Lung (tissue), 12 donors: ENCODE data around the gene VTCN1. TPM values are rescaled to one million over a fixed set of nuclear protein-coding genes. Genes with fewer than 3 reads are reported as not detected.

Experiments used
- ATAC-seq: fragments of 200-7000 bp; cut with Tn5 transposase; one replicate; pipeline ENCODE4 v1.9.1; 2020; ENCODE audit warnings: moderate number of reproducible peaks; ENCODE audit not compliant: insufficient read depth, low FRiP score
- DNase-seq, 3 donors: peaks; one replicate each; pipeline ENCODE4 v3.0.0-alpha.2; 2013 to 2017
- H3K27ac ChIP-seq, 2 donors: one replicate each; pipeline ENCODE4 v1.5.1; 2013; ENCODE audit warnings: mild to moderate bottlenecking in 2 of 2, moderate library complexity in 2 of 2, control low read depth in 1 of 2, inconsistent platforms in 1 of 2, low read depth in 1 of 2, low read length in 1 of 2
- H3K27me3 ChIP-seq, 3 donors: one replicate each; pipeline ENCODE4 v1.5.1; 2013; ENCODE audit warnings: low read length in 2 of 3; ENCODE audit not compliant: control insufficient read depth in 3 of 3, insufficient read depth in 3 of 3
- H3K36me3 ChIP-seq, 4 donors: one replicate each; pipeline ENCODE4 v1.5.1; 2013; ENCODE audit warnings: low read length in 4 of 4, mild to moderate bottlenecking in 1 of 4, moderate library complexity in 1 of 4; ENCODE audit not compliant: control insufficient read depth in 4 of 4, insufficient read depth in 4 of 4
- H3K4me1 ChIP-seq, 5 donors: one replicate each; pipeline ENCODE4 v1.5.1; 2013; ENCODE audit warnings: low read length in 5 of 5, mild to moderate bottlenecking in 2 of 5, moderate library complexity in 1 of 5; ENCODE audit not compliant: control insufficient read depth in 5 of 5, insufficient read depth in 5 of 5
- H3K4me3 ChIP-seq: one replicate; pipeline ENCODE4 v1.5.1; 2013; ENCODE audit warnings: mild to moderate bottlenecking, control low read depth, moderate library complexity
- H3K9ac ChIP-seq, 2 donors: one replicate each; pipeline ENCODE4 v1.5.1; 2013; ENCODE audit warnings: low read length in 2 of 2, control low read depth in 1 of 2; ENCODE audit not compliant: insufficient read depth in 1 of 2
- H3K9me3 ChIP-seq, 4 donors: one replicate each; pipeline ENCODE4 v1.5.1; 2013; ENCODE audit warnings: low read length in 3 of 4, mild to moderate bottlenecking in 1 of 4, moderate library complexity in 1 of 4; ENCODE audit not compliant: control insufficient read depth in 4 of 4, insufficient read depth in 3 of 4
- WGBS, 2 donors: extraction: QIAGEN DNeasy Blood & Tissue Kit; methylation state at CpG; one replicate each; pipeline ENCODE4 v1.1.7; 2013; 5-methylcytosine and 5-hydroxymethylcytosine counted together
- polyA plus RNA-seq, 2 donors: library from polyadenylated mRNA; stranded (reverse); fragments of 200-250 nt; gene quantifications; one replicate each; pipeline ENCODE4 v1.2.1, GENCODE V29; 2013
- total RNA-seq, 2 donors: library from RNA; depleted of rRNA in 1 of 2; stranded (reverse); fragments of >200 nt in 1 of 2; gene quantifications; one replicate each; pipeline ENCODE4 v1.2.1, GENCODE V29; 2014 to 2021
- TF ChIP-seq, protein P1 (sequence below): IDR thresholded peaks from 2 replicates; pipeline ENCODE4 v1.5.1; 2012; ENCODE audit warnings: mild to moderate bottlenecking; ENCODE audit errors: control extremely low read depth, extremely low read depth
- donor health status: control.
- donor health status: control.
- donor health status: Bipolar disorder and iron deficiency.
- donor health status: healthy.
- donor health status: DM: yes; HTN: yes; CAD: no.

VTCN1 gene
- total and polyA plus RNA-seq, 4 donors = 0.45 to 3.9 (median 1.9) TPM

GRCh38 chr1:117098287-117098890, 112.3 kb downstream of the VTCN1 start:
- H3K27ac ChIP-seq = no peak overlapping the region
- peaks cover 6 to 12% (median 9%) of the 10 kb centered on the region in 4 donors for H3K36me3 ChIP-seq
- DNase-seq (no peak), ATAC-seq (no peak)
- no peaks in the 10 kb centered on the region for H3K9me3 ChIP-seq
- H3K4me3 ChIP-seq = no peak overlapping the region
- H3K4me1 ChIP-seq = peaks cover 0 to 10% (median 0%) of the 10 kb centered on the region in 5 donors
- no peak overlapping the region for H3K9ac ChIP-seq
- TF ChIP-seq, protein P1, sequence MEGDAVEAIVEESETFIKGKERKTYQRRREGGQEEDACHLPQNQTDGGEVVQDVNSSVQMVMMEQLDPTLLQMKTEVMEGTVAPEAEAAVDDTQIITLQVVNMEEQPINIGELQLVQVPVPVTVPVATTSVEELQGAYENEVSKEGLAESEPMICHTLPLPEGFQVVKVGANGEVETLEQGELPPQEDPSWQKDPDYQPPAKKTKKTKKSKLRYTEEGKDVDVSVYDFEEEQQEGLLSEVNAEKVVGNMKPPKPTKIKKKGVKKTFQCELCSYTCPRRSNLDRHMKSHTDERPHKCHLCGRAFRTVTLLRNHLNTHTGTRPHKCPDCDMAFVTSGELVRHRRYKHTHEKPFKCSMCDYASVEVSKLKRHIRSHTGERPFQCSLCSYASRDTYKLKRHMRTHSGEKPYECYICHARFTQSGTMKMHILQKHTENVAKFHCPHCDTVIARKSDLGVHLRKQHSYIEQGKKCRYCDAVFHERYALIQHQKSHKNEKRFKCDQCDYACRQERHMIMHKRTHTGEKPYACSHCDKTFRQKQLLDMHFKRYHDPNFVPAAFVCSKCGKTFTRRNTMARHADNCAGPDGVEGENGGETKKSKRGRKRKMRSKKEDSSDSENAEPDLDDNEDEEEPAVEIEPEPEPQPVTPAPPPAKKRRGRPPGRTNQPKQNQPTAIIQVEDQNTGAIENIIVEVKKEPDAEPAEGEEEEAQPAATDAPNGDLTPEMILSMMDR = no peak
- WGBS, 2 donors = 93% methylated on average over 4 of the region's 4 CpGs
- no peaks in the 10 kb centered on the region for H3K27me3 ChIP-seq

GRCh38 chr1:117097443-117097842, 113.3 kb downstream of the VTCN1 start:
- ATAC-seq (no peak), DNase-seq (no peak)
- H3K4me1 ChIP-seq = peaks cover 0 to 11% (median 2%) of the 10 kb centered on the region in 5 donors
- H3K36me3 ChIP-seq = peaks cover 6 to 12% (median 9%) of the 10 kb centered on the region in 4 donors
- H3K27ac ChIP-seq = no peak overlapping the region
- H3K9me3 ChIP-seq = no peaks in the 10 kb centered on the region
- no peak overlapping the region for H3K4me3 ChIP-seq
- TF ChIP-seq, protein P1 = no peak
- no peaks in the 10 kb centered on the region for H3K27me3 ChIP-seq
- no peak overlapping the region for H3K9ac ChIP-seq
- 83 to 88% methylated on average over 4 of the region's 4 CpGs for WGBS, 2 donors

DNA sequence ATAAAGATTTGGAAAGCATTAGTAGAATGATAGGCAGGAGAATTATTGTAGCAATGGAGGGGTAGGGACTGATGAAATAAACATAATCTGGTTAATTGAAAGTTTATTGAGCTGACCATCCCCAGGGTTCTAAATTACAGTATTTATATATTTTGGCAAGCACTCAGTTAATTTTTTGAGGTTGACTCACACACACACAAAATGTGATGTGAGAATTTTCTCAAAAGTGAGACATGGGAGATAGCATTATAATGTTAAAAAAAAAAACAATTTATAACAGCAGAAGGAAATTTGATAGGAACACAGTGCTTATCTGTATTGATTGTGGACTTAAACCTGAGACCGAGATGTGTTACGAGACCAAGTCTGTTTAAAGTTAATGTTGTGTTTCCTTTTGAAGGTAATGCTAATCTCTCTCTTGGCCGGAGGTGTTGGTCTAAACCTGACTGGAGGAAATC, 113.7 kb downstream of the VTCN1 start:
- no peaks in the 10 kb centered on the region for H3K27me3 ChIP-seq
- no peak overlapping the region for H3K4me3 ChIP-seq
- no peak overlapping the region for H3K27ac ChIP-seq
- WGBS, 2 donors = 96 to 97% methylated on average over 3 of the region's 3 CpGs
- no peaks in the 10 kb centered on the region for H3K9me3 ChIP-seq
- TF ChIP-seq, protein P1 = no peak
- no peak overlapping the region for H3K9ac ChIP-seq
- ATAC-seq (no peak), DNase-seq (no peak)
- H3K36me3 ChIP-seq = peaks cover 5 to 10% (median 8%) of the 10 kb centered on the region in 4 donors
- peaks cover 0 to 12% (median 2%) of the 10 kb centered on the region in 5 donors for H3K4me1 ChIP-seq
